ENCODE measurements around the gene GOLGA7B.

GOLGA7B gene

DNA sequence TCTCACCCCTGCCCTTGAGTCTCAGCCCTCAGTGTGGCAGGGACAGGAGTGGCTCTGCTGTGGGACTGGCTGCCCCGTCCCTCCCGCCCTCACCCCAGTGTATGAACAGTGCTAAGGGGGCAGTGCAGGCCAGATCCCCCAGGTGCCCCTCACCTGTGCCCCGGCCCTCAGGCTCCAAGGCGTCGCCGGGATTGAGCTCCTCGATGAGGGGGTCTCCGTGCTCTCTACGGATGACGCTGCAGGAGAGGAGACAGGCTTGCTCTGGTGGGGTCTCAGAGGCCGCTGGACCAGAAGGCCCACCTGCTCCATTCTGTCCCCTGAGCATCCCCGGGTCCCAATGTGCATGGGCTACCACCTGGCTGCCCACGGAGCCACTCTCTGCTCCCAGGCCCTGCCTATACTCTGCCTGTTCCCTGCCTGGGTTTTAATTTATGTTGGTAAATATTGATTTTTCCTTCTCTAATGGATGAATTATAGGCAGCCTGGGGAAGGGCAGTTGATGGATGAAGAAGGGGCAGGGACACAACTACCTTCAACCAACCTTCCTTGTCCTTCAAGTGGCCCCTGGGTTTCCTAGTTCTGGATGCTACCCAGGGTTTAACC, 47.2 kb downstream of the GOLGA7B start:
- no peak for DNase-seq

DNA sequence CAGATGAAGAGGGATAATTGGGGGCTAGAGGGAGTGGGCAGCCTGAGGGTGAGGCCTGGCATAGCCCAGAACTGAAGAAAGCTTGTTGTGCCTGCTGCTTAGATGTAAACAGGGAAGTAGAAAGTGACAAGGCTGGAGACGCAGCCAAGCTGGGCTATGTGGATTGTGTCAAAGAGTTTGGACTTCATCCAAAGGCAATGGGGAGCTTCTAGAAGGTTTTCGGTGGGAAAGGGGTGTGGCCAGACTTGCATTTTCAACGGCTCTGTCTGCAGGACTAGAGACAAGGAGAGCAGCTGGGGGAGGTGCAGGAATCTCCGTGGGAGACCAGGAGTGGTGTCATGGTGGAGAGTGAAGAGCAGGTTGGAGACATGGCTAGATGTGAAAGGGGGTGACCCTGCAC, 48.8 kb downstream of the GOLGA7B start:
- no peak for DNase-seq

DNA sequence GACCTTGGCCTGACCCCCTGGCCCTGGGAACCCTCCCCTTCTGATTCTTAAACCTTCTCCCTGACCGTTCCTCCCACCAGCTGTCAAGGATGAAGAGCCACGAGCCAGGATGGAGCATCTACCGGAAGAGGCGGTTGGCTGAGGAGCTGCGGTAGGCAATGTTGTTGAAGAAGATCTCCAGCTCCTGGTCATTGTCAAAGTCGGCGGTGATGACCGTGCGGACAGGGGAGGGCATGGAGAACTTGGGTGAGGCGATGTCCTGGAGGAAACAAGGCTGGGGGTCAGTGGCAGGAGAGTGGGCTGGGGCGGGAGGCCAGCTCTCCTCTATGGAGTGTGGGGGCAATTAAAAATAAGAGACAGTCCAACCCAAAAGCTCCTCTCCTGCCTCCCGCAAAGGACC, 51.7 kb downstream of the GOLGA7B start:
- no peak for DNase-seq

DNA sequence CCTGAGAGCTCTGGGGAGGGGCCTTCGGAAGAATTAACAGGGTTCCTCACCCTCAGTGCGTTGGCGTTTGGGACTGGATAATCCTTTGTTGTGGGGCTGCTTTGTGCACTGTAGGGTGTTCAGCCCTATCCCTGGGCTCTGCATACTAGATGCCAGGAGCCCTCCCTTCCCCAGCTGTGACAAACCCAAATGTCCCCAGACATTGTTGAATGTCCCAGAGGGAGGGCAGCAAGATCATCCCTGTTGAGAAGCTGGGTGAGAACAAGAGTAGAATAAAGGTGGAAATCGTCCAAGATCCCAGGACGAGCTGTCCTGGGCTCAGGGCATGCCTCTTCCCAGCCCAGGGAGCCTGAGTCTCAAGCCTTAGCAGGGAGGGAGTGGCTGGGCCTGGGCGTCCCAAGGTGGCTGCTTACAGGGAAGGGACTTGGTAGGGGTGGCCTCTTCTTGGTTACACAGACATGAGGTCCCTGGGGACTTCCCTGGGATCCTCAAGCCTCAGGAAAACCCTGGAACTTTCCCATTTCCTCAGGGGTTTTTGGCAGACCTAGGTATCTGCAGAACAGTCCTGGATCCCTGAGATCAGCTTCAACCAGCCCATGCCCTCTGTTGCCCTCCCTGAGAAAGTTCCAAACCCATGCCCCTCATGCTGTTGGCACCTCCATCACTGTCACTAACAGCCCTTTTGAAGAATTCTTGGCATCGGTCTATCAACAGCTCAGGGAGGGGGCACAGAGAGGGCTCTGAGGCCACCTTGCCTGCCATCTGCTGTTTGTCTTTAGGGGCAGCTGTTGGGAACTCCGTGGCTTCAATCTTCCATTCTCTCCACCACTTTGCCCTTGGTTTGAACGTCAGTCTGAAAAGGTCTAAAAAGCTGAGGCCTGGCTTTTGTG, 53.7 kb downstream of the GOLGA7B start:
- DNase-seq: no peak

DNA sequence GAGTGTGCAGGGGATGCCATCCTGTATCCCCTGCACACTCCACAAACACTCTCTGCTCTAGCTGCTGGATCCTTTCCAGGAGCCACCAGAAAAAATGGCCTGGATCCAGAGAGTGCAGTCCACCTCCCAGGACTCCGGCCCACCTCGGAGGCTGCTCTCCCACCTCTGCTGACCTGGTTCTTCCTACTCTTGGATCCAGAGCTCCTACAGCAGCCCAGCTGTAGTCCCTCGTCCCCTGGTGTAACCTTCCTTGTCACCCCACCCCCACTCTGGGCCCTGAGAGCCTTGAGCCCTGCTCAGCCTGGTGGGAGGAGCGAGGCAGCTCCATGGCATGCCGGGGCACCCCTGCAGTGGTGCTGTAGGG, 54.4 kb downstream of the GOLGA7B start:
- DNase-seq: no peak

DNA sequence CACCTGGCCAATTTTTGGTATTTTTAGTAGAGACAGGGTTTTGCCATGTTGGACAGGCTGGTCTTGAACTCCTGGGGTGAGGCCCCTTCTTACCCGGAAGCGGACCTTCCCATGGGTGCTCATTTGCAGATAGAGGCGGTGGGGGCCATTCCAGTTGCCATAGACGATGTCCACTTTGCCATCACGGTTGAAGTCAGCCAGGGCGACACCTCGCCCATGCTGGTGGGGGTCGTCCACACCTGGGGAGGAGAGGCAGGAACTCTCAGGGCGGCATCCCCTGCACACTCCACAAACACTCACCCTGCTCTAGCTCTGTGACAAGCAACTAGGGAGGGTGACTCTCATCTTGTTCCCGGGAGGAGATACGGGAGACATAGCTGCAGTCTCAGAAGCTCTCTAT, 54.9 kb downstream of the GOLGA7B start:
- DNase-seq: no peak

DNA sequence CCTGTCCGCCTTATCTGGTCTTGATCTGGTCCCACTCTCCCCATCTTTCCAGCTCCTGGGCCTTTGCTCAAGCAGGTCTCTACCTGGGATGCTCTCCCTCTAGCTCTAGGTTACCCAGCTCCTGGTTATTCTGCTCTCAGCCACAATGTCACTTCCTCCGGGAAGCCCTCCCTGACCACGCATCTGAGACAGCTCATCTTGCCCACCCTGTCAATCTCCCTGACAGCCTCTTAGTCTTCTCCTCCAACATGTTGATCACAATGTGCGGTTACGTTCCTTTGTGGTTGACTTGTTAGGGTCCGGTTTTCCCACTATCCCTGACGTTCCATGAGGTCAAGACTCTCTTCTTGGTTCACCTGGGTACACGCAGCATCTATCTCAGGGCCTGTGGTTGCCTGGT, 55.6 kb downstream of the GOLGA7B start:
- DNase-seq: no peak

DNA sequence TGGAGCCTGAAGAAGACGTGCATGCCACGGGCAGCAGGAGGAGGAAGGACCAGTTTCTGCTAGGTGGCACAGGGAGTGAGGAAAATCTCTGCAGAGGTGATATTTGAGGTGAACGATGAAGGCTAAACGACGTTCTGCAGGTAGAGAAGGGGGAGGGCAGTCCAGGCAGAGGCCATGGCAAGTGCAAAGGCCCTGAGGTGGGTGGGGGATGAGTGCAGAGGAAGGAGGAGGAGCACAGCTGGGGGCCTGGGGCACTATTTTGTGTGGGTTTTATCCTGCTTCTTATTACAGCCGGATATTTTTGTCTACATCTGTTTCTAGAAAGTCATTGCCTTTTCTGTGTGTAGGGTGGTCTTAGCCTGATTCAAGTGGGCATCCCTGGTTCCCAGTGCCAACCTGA, 57.6 kb downstream of the GOLGA7B start:
- DNase-seq: no peak

DNA sequence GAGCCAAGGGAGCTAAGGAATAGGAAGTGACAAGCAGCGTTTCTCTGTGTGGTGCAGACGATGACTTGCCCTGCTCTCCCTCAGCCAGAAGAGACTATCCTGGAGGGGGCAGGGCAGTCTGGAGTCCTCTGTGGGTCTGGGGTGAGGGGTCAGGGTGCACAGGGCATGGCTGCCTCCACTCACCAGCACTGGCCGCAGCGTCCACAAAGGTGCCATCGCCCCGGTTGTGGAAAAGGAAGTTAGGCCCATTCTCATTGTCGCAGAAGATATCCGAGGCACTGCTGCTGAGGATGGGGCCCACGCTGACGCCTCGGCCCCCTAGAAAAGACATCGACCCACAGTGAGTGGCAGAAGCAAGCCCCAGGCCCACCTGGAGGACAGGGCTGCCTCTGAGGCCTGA, 58.2 kb downstream of the GOLGA7B start:
- DNase-seq: no peak

DNA sequence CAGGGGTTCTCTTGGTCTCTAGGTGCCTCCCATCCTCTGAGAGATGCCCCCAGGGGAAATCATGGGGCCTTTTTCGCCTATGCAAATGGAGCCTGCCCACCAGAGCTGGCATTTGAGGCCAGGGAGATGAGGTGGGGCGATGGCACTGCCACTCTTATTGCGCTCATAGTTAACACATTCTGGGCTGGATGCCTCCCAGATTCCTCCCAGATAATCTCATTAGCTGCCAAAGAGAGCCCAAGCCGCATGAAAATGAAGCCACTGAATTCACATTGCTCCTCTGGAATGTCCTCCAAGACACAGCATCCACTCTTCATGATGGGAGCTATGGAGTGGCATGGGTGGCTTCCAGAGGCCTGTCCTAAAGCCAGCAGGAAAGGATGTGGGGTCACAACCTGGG, 61.0 kb downstream of the GOLGA7B start:
- DNase-seq: no peak

DNA sequence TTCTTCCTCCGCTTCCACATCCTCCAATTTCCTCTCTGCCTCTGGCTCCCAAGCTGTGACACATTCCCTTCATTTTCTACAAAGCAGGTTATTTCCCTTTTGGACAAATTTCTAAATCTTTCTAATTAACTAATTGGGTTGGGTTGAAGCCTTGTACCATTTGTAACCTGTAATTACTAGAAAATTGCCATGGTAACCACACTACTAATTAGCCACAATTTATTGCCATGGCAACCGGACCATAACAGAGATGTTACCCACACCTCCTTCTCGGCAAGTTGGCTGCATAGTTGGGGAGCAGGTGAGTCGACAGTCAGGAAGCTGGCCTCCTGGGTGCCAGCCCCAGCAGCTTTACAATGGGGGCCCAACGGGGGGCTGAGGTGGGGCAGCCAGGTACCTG, 61.6 kb downstream of the GOLGA7B start:
- no peak for DNase-seq

DNA sequence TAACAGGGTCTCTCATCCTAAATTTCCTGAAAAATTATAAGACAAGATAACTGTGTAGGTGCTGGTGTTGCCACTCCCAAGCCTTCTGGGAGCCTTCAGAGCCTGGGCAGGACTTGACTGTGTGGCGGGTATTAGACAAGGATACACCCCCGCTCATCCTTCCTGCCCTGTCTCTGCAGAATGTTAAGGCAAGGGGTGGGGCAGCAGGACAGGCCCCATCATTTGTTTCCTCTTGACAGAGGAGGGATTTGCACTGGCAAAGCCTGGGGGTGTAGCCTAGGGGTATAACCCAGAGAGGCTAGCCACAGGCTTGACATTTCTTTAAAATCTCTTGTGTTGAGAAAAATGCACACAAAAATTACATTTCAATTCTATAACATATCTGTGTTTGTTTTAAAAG, 63.5 kb downstream of the GOLGA7B start:
- no peak for DNase-seq

DNA sequence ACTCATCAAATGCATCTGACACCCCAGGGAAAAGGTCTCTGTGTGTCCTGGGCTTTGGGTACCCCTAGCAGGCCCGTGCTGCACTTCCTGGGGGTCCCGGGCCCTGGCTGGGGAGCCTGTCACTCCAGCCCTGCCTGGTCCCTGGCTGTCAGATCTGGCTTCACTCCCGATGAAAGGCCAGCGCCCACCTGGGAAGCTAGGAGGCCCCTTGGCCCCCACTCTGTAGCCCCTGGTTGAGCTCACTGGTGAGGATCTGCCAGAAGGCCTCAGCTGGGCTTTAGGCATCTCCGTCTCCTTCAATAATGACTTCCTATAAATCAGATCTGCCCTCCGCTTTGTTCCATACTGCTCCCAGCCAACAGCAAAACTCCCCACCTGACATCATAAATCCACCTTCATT, 64.0 kb downstream of the GOLGA7B start:
- DNase-seq: no peak

DNA sequence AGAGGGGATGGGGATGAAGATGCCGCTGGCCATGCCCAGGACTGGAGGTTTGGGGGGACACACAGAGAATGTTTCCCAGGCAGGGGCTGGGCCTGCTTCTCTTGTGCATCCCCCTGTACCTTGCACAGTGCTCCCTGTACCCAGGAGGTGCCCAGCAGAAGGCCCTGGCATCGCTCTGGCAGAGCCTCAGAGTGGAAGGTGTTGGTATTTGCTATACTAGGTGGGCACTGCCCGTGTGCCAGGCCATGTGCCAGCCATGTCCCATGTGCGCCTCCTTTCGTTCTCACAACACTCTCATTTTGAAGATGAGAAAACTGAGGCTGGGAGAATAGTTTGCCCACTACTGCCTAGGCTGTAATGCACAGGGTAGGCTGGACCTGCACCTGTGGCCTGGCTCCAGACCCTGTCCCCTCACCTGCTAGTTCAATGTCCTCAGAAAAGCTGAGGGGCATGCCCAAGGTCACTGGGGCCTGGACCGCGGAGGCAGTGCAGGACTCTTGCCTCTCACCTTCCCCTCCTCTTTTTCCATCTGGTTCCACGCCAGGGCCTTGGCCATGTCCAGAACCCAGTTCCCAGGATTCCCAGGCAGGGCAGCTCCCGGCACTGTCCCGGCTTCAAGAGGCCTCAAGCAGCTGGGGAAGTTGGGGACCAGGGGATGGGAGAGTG, 64.7 kb downstream of the GOLGA7B start:
- no peak for DNase-seq

DNA sequence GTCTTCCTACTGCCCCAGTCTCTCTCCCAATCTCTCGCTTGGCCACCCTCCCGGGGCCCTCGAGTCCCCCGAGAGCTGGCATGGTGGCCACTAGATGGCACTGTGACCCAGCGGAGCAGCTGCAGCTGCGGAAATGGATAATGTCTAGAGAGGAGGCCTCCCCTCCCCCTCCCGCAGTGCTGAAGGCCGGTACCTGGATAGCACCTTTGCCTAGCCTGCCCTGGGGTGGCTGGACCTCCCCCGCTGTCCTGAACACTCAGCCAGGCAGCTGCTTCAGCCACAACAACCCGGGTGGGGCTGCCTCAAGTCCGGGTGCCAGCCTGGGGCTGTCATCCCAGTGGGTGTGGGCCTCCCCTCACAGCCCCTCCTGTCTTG, 65.2 kb downstream of the GOLGA7B start:
- peak; percentile 66 for DNase-seq

DNA sequence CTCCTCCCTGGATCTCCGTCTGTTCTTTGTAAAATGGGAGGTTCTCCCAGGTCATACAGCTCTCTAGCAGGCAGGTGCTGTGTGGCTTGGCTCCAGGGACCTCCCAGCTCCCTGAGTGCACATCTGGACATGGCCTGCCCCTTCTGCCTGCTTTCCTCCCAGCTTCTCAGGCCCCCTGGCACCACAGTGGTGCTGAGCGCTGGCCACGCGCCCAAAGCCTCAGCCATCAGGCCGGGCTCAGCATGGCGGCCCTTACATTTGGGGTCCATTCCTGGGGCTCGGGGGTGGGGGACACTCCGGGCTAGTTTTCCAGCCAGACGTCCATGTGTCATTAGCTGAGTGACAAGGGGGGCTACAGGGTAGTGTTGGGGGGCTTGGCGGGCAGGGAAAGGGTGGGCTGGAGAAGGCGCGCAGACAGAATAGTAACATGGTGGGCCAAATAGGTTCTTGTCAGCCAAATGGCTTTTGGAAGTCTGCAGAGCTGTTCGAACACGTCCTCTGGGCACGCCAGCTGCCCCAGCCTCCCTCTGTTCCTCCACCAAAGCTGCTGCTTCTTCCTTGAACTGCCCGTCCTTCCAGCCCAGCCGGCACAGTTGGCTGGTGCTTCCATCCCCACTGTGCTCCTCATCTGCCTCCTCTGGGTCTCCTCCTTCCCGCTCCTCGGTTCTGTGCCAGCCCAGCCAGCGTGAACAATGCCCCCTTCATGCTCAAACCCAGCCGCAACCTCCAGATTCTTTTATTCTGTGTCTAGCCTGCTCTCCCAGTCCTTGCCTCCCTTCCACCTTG, 65.9 kb downstream of the GOLGA7B start:
- DNase-seq: no peak

DNA sequence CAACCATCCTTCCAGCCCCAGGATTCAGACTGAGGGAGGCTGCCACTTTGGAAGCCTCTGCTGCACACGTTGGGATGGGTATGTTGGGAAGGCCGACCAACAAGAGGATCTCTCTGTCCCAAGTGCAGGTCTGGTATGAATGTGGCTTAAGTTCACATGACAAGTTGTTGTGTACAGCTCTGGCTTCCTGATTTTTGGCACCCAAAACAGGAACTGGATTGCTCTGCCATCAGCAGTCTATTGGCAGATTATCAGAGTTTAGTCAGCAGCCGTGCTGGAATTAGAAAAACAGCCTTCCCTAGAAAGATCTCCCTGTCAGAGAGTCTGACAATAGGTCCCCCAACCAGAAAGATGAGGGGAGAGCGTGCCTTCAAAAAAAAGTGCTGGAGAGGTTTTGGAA, 66.9 kb downstream of the GOLGA7B start:
- DNase-seq: no peak

DNA sequence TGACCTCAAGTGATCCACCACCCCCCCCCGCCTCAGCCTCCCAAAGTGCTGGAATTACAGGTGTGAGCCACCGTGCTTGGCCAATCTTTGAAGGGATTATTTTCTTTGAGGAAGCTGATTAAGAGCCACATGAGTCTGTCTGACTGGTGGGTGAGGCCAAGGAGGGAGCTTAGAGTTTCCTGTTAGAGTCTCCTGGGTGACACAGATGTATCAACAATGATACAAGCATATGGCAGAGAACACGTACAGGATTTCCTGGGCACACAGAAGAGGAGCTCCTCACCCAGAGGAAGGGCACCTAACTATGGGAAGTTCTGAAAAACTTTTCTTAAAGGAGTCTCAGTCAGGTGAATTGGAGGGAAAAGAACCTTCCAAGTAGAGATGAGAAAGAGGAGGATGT, 69.4 kb downstream of the GOLGA7B start:
- no peak for DNase-seq

DNA sequence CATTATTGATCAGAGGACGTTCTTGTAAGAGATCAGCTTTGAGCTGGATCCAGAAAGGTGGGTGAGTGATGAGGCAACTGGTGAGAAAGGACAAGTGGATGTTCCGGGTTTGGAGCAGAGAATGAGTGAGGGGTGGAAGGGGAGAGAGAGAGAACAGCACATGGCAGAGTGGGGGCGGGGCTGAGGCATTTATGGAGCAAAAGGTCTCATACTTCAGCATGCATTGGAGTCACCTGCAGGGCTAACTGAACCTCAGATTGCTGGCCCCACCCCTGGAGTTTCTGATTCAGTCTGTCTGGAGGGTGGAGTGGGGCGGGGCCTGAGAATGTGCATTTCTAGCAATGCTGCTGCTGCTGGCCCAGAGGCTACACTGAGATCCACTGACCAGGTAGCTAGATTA, 71.2 kb downstream of the GOLGA7B start:
- DNase-seq: no peak

Data from CD4-positive, alpha-beta T cell treated with Interleukin-4 for 1 hour (primary cell).